ENCODE results near the gene FGF6.

- TF ChIP-seq, protein P1, sequence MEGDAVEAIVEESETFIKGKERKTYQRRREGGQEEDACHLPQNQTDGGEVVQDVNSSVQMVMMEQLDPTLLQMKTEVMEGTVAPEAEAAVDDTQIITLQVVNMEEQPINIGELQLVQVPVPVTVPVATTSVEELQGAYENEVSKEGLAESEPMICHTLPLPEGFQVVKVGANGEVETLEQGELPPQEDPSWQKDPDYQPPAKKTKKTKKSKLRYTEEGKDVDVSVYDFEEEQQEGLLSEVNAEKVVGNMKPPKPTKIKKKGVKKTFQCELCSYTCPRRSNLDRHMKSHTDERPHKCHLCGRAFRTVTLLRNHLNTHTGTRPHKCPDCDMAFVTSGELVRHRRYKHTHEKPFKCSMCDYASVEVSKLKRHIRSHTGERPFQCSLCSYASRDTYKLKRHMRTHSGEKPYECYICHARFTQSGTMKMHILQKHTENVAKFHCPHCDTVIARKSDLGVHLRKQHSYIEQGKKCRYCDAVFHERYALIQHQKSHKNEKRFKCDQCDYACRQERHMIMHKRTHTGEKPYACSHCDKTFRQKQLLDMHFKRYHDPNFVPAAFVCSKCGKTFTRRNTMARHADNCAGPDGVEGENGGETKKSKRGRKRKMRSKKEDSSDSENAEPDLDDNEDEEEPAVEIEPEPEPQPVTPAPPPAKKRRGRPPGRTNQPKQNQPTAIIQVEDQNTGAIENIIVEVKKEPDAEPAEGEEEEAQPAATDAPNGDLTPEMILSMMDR (IDR thresholded peaks at IDR 0.05; ENCODE audit: low read length), result no peak
- no peak for TF ChIP-seq EZH2 (IDR thresholded peaks at IDR 0.05; ENCODE audit: borderline replicate concordance, low read length)
Observed at GRCh38 chr12:4412465-4412864, 33.1 kb downstream of the FGF6 start.

All from OCI-LY1 (cell line).